ENCODE results near the gene MUC2.

- TF ChIP-seq CTCF (IDR thresholded peaks at IDR 0.05) (no peak), EZH2 (IDR thresholded peaks at IDR 0.05) (no peak), EZH2phosphoT487 (IDR thresholded peaks at IDR 0.05) (no peak)
Observed at GRCh38 chr11:1067812-1068496, 6.7 kb upstream of the MUC2 start.
